Activated B cell treated with CpG ODN at 0.5 μM for 24 hours (primary cell): ENCODE measurements around the gene MAP1LC3B2. TPM values are rescaled to one million over a fixed set of nuclear protein-coding genes. Genes with fewer than 3 reads are reported as not detected.

Source experiments
- ATAC-seq: fragments of 200-7000 bp; cut with Tn5 transposase; one replicate; pipeline ENCODE4 v1.10.0; 2021; ENCODE audit warnings: low read depth, mild to moderate bottlenecking, moderate library complexity
- CTCF ChIA-PET: fragments of 350-600 bp; sonication (Branson Sonifier 250); formaldehyde crosslinking; loops from one replicate; lab custom pipeline; 2021; ENCODE audit warnings: antibody characterized with exemption; lab: Charles Lee
- POLR2A ChIA-PET: fragments of 350-600 bp; sonication (Branson Sonifier 250); formaldehyde crosslinking; loops from one replicate; lab custom pipeline; 2021; ENCODE audit warnings: antibody characterized with exemption; lab: Charles Lee
- DNase-seq: peaks from one replicate; pipeline ENCODE4 v3.0.0; 2022
- H3K27ac Mint-ChIP-seq: one replicate; pipeline ENCODE4 v1.8.0; 2020; ENCODE audit warnings: mixed read lengths
- H3K27me3 Mint-ChIP-seq: one replicate; pipeline ENCODE4 v1.8.0; 2021; ENCODE audit warnings: mixed read lengths
- H3K36me3 Mint-ChIP-seq: one replicate; pipeline ENCODE4 v1.8.0; 2021; ENCODE audit warnings: low read depth, mixed read lengths
- H3K4me1 Mint-ChIP-seq: one replicate; pipeline ENCODE4 v1.8.0; 2021; ENCODE audit warnings: mixed read lengths
- H3K4me3 Mint-ChIP-seq: one replicate; pipeline ENCODE4 v1.8.0; 2020; ENCODE audit warnings: mild to moderate bottlenecking, mixed read lengths
- H3K9me3 Mint-ChIP-seq: one replicate; pipeline ENCODE4 v1.8.0; 2020; ENCODE audit warnings: mixed read lengths
- intact Hi-C: fragments of 100-400 bp; cut with micrococcal nuclease; formaldehyde crosslinking; loops from one replicate; pipeline ENCODE4 v1.15.1; 2024
- total RNA-seq: library from RNA; stranded (reverse); gene quantifications from 2 replicates; pipeline ENCODE4 v1.2.3, GENCODE V29; 2022
- TF ChIP-seq, protein P1 (sequence below): fragments of 200-600 bp; IDR thresholded peaks from one replicate; pipeline ENCODE4 v1.8.0; 2022; ENCODE audit warnings: antibody characterized with exemption, mild to moderate bottlenecking

MAP1LC3B2 gene
- total RNA-seq, 1 donor from 2014 or later: 1.9 TPM

DNA sequence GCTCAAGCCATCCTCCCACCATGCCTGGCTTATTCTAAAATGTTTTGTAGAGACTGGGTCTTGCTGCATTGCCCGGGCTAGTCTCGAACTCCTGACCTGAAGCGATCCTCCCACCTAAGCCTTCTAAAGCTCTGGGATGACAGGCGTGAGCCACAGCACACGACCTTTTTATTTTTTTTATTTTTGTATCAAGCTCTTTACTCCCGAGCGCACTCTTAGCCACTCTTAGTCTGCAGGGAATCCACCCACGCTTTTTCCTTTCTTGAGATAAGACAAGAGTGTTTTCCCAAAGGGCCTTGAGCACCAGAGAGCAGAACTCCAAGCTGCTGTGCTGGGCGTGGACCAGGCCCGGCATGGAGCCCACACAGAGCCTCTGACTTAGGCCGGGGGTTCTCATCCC lies 23.4 kb downstream of the MAP1LC3B2 start:
- POLR2A ChIA-PET: interaction anchor here (0.6 kb wide), 1 partner anchor 343 kb away, joined by 3 read pairs; no protein-coding TSS in a partner anchor
- TF ChIP-seq, protein P1, sequence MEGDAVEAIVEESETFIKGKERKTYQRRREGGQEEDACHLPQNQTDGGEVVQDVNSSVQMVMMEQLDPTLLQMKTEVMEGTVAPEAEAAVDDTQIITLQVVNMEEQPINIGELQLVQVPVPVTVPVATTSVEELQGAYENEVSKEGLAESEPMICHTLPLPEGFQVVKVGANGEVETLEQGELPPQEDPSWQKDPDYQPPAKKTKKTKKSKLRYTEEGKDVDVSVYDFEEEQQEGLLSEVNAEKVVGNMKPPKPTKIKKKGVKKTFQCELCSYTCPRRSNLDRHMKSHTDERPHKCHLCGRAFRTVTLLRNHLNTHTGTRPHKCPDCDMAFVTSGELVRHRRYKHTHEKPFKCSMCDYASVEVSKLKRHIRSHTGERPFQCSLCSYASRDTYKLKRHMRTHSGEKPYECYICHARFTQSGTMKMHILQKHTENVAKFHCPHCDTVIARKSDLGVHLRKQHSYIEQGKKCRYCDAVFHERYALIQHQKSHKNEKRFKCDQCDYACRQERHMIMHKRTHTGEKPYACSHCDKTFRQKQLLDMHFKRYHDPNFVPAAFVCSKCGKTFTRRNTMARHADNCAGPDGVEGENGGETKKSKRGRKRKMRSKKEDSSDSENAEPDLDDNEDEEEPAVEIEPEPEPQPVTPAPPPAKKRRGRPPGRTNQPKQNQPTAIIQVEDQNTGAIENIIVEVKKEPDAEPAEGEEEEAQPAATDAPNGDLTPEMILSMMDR: no peak
- CTCF ChIA-PET: no interaction called here
- Mint-ChIP-seq H3K27me3 (no peaks in the 10 kb centered on the region), H3K36me3 (no peaks in the 10 kb centered on the region), H3K4me3 (no peak overlapping the region), H3K4me1 (peaks cover 3% of the 10 kb centered on the region), H3K9me3 (peaks cover 3% of the 10 kb centered on the region), H3K27ac (no peak overlapping the region)
- ATAC-seq (no peak), DNase-seq (no peak)
- intact Hi-C loops: no loop called here

DNA sequence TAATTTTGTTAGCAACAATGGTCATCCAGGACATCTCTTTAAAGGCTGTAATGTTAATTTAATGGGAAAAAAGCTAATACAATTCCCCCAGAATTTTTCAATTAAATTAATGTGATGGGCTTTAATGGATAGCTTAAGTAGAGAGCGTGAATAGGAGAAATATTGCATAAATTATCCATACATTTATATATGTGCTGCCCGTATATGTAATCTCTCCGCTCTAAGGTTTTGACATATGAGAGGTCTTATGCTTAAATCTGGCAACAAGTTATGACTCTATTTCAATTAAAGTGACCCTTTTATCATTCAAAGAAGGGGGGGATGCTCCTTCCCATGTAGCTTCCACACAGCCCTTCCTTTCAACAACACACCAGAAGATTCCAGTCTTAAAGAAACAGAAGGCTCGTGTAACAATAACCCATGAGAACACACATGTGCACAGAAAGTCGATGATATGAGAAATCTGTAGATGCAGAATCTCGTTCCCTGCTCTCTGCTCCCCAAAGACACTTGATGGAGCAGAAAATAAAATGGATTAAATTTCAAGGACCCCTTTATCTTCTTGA lies 24.0 kb downstream of the MAP1LC3B2 start:
- peaks cover 3% of the 10 kb centered on the region for H3K4me1 Mint-ChIP-seq
- CTCF ChIA-PET: no interaction called here

DNA sequence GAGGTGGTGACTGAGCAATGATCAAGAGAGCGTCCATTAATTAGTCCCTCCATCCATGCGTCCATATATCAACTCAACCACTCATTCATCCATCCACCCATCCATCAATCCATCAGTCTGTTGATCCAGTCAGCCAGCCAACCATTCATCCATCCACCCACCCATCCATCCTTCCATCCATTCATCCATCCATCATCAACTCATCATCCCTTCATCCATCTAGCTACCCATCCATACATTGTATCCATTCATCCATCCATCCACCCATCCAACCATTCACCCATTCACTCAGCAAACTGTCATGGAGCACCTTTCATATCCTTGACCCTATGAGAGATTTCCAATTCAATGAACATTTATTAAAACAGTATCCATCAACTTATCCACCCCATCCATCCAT lies 28.1 kb downstream of the MAP1LC3B2 start:
- H3K27ac Mint-ChIP-seq: no peak overlapping the region
- intact Hi-C loops: no loop called here
- peaks cover 3% of the 10 kb centered on the region for H3K9me3 Mint-ChIP-seq
- TF ChIP-seq, protein P1: no peak
- POLR2A ChIA-PET: interaction anchor here (1.1 kb wide), 1 partner anchor 28 kb away, joined by 4 read pairs; no protein-coding TSS in a partner anchor
- no peaks in the 10 kb centered on the region for H3K27me3 Mint-ChIP-seq
- H3K36me3 Mint-ChIP-seq: no peaks in the 10 kb centered on the region
- H3K4me1 Mint-ChIP-seq: peaks cover 14% of the 10 kb centered on the region
- DNase-seq: no peak
- no peak overlapping the region for H3K4me3 Mint-ChIP-seq
- no peak for ATAC-seq
- CTCF ChIA-PET: no interaction called here

More for the DNA sequence above, 24.0 kb downstream of the MAP1LC3B2 start:
- TF ChIP-seq, protein P1: no peak
- POLR2A ChIA-PET: interaction anchor here (0.6 kb wide), 1 partner anchor 344 kb away, joined by 3 read pairs; no protein-coding TSS in a partner anchor
- peaks cover 3% of the 10 kb centered on the region for H3K9me3 Mint-ChIP-seq
- no peak overlapping the region for H3K27ac Mint-ChIP-seq
- no peaks in the 10 kb centered on the region for H3K36me3 Mint-ChIP-seq
- ATAC-seq (no peak), DNase-seq (no peak)
- intact Hi-C loops: no loop called here
- no peaks in the 10 kb centered on the region for H3K27me3 Mint-ChIP-seq
- H3K4me3 Mint-ChIP-seq: no peak overlapping the region

DNA sequence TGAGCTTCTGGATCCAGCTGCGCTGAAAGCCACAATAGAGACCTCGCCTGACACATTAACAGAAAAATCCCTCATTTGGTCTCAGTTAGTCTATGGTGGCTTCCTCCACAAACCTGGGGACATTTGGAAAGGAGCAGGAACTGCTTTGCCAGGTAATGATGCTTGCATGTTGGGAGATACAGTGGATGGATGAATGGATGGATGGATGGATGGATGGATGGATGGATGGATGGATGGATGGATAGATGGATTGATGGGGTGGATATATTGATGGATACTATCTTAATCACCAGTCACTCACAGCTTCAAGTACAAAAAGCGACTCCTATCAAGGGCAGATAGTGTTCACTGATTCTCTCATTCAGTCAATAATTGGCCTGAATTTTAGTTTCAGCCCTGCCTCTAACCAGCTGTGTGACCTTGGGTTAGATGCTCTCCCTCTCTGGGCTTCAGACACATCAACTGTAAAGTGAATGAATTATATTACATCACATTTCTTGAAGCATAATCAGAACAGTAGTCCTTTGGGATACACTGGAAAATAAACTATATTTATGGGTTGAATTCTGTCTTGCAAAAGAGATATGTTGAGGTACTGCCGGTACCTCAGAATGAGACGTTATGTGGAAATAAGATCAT lies 29.3 kb downstream of the MAP1LC3B2 start:
- TF ChIP-seq, protein P1: no peak
- ATAC-seq: no peak
- Mint-ChIP-seq H3K9me3 (peaks cover 3% of the 10 kb centered on the region), H3K27me3 (no peaks in the 10 kb centered on the region), H3K4me3 (no peak overlapping the region), H3K4me1 (peaks cover 21% of the 10 kb centered on the region), H3K27ac (no peak overlapping the region), H3K36me3 (no peaks in the 10 kb centered on the region)
- CTCF ChIA-PET: interaction anchor here (0.9 kb wide), 1 partner anchor 11 kb away, joined by 3 read pairs; no protein-coding TSS in a partner anchor
- POLR2A ChIA-PET: interaction anchor here (0.5 to 0.6 kb wide), 3 partner anchors 37 to 480 kb away, joined by 3 to 8 read pairs (median 4); no protein-coding TSS in a partner anchor
- DNase-seq: no peak
- intact Hi-C loops: no loop called here

DNA sequence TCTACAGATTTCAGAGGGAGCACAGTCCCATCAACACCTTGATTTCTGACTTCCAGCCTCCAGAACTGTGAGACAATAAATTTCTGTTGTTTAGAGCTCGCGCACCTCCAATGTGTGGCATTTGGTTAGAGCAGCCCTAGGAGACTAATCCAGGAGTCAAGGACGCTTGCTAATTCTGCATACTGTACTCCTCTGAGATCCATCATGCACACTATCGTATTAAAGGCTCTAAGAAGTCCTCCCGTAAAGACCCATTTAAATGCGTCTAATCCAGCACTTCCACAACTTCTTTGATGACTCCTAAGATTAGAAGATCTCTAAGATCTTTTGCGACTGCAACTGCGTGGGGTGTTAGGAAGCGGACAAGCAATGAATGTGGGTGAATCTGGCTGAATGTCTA lies 30.4 kb downstream of the MAP1LC3B2 start:
- H3K27ac Mint-ChIP-seq: no peak overlapping the region
- no peaks in the 10 kb centered on the region for H3K27me3 Mint-ChIP-seq
- intact Hi-C loops: no loop called here

More for the DNA sequence above, 30.4 kb downstream of the MAP1LC3B2 start:
- ChIA-PET CTCF (interaction anchor here (1.1 to 1.4 kb wide), 2 partner anchors 80 to 119 kb away, joined by 3 to 4 read pairs; no protein-coding TSS in a partner anchor), POLR2A (interaction anchor here (0.6 kb wide), 1 partner anchor 1615 kb away, joined by 3 read pairs; no protein-coding TSS in a partner anchor)
- H3K9me3 Mint-ChIP-seq: peaks cover 3% of the 10 kb centered on the region
- peaks cover 28% of the 10 kb centered on the region for H3K4me1 Mint-ChIP-seq
- no peaks in the 10 kb centered on the region for H3K36me3 Mint-ChIP-seq
- ATAC-seq (no peak), DNase-seq (no peak)
- no peak overlapping the region for H3K4me3 Mint-ChIP-seq
- TF ChIP-seq, protein P1: no peak
